Endothelial cell of umbilical vein (primary cell): ENCODE data around the gene SAMD4A. TPM values are rescaled to one million over a fixed set of nuclear protein-coding genes. Genes with fewer than 3 reads are reported as not detected.

ENCODE experiments used
- BruUV-seq: library from RNA; stranded (reverse); fragments of 400-500 nt; replicated peaks from 2 replicates; lab custom pipeline; 2021; lab: Mats Ljungman, UMichigan
- CTCF ChIA-PET: fragments of 300-600, 350-600 bp; sonication (Branson Sonifier 250); formaldehyde crosslinking; loops from one replicate; lab custom pipeline; 2021; ENCODE audit warnings: antibody characterized with exemption, inconsistent platforms; lab: Charles Lee
- POLR2A ChIA-PET: fragments of 300-600, 350-600 bp; sonication (Branson Sonifier 250); formaldehyde crosslinking; loops from one replicate; lab custom pipeline; 2021; ENCODE audit warnings: antibody characterized with exemption, inconsistent platforms; lab: Charles Lee
- DNase-seq: peaks from one replicate; pipeline ENCODE4 v3.0.0-alpha.2; 2011; ENCODE audit warnings: low read depth, low spot score
- FAIRE-seq: peaks from 2 replicates; lab custom pipeline; 2011; peaks lifted over from hg19 to GRCh38; lab: Jason Lieb, UNC
- H2AFZ ChIP-seq: 2 replicates; pipeline ENCODE4 v1.6.0; 2012; ENCODE audit warnings: low read depth, low read length, control low read depth, inconsistent platforms
- H3K27ac ChIP-seq: 2 replicates; pipeline ENCODE4 v1.5.1; 2011; ENCODE audit warnings: low read depth, mild to moderate bottlenecking, control low read depth, low read length, moderate library complexity; ENCODE audit not compliant: insufficient read depth
- H3K27me3 ChIP-seq, 2 experiments: 2 replicates each; pipeline versions ENCODE4 v1.6.0 to v1.6.1; 2011; ENCODE audit warnings: low read length in 2 of 2, mixed read lengths in 1 of 2; ENCODE audit not compliant: control insufficient read depth in 2 of 2, insufficient read depth in 2 of 2
- H3K36me3 ChIP-seq, 2 experiments: 2 replicates in 1 of 2; 3 replicates in 1 of 2; pipeline ENCODE4 v1.5.1; 2011; ENCODE audit warnings: low read length in 2 of 2, mild to moderate bottlenecking in 1 of 2, moderate library complexity in 1 of 2; ENCODE audit not compliant: control insufficient read depth in 2 of 2, insufficient read depth in 2 of 2; ENCODE audit errors: extremely low read depth in 1 of 2
- H3K4me1 ChIP-seq: 3 replicates; pipeline ENCODE4 v1.5.1; 2011; ENCODE audit warnings: mild to moderate bottlenecking, low read length; ENCODE audit not compliant: control insufficient read depth, insufficient read depth; ENCODE audit errors: extremely low read depth
- H3K4me2 ChIP-seq: 2 replicates; pipeline ENCODE4 v1.6.1; 2011; ENCODE audit warnings: low read length, control low read depth, mixed read lengths; ENCODE audit not compliant: insufficient read depth
- H3K4me3 ChIP-seq, 3 experiments: fragments of 200-600 bp in 1 of 3; sonication (generic), shearing (Covaris generic) in 1 of 3; replicated peaks in 1 of 3; 2 replicates each; pipeline ENCODE4 v1.5.1; 2011 to 2016; ENCODE audit warnings: control low read depth in 3 of 3, low read length in 3 of 3, mild to moderate bottlenecking in 2 of 3, inconsistent platforms in 1 of 3, low read depth in 1 of 3, moderate library complexity in 1 of 3; ENCODE audit not compliant: insufficient read depth in 1 of 3
- H3K79me2 ChIP-seq: 2 replicates; pipeline ENCODE4 v1.6.0; 2012; ENCODE audit warnings: low read length, inconsistent platforms; ENCODE audit not compliant: control insufficient read depth, insufficient read depth
- H3K9ac ChIP-seq: replicated peaks from 2 replicates; pipeline ENCODE3; 2011; ENCODE audit warnings: low read length, control low read depth; ENCODE audit not compliant: insufficient read depth; ENCODE audit errors: extremely low read depth
- H3K9me1 ChIP-seq: replicated peaks from 3 replicates; pipeline ENCODE4 v1.6.0; 2011; ENCODE audit warnings: mild to moderate bottlenecking, low read length; ENCODE audit not compliant: control insufficient read depth, insufficient read depth; ENCODE audit errors: extremely low read depth
- H3K9me3 ChIP-seq: replicated peaks from 2 replicates; pipeline ENCODE4 v1.5.1; 2012; ENCODE audit warnings: low read length, inconsistent platforms; ENCODE audit not compliant: control insufficient read depth, insufficient read depth
- H4K20me1 ChIP-seq: replicated peaks from 2 replicates; pipeline ENCODE3; 2011; ENCODE audit warnings: mild to moderate bottlenecking, low read length; ENCODE audit not compliant: control insufficient read depth, insufficient read depth; ENCODE audit errors: extremely low read depth
- EZH2 ChIP-seq: IDR thresholded peaks from 2 replicates; pipeline ENCODE4 v1.6.1; 2012; ENCODE audit warnings: borderline replicate concordance, low read depth, mild to moderate bottlenecking, moderate library complexity, low read length, inconsistent platforms; ENCODE audit not compliant: severe bottlenecking
- FOS ChIP-seq: IDR thresholded peaks from 2 replicates; pipeline ENCODE4 v1.6.1; 2011; ENCODE audit warnings: mild to moderate bottlenecking, low read length, moderate library complexity, borderline replicate concordance; ENCODE audit not compliant: insufficient read depth
- GATA2 ChIP-seq: IDR thresholded peaks from 2 replicates; pipeline ENCODE4 v1.7.0; 2011; ENCODE audit warnings: low read depth, mild to moderate bottlenecking, moderate library complexity, mixed read lengths, low read length; ENCODE audit not compliant: insufficient read length, insufficient read depth
- JUN ChIP-seq: IDR thresholded peaks from 2 replicates; pipeline ENCODE4 v1.6.1; 2011; ENCODE audit warnings: borderline replicate concordance, low read depth; ENCODE audit not compliant: insufficient read length, insufficient read depth
- MYC ChIP-seq: IDR thresholded peaks from one replicate; pipeline ENCODE4 v1.6.1; 2011; ENCODE audit warnings: mild to moderate bottlenecking, low read depth, low read length
- POLR2A ChIP-seq: IDR thresholded peaks from 2 replicates; pipeline ENCODE4 v1.6.1; 2012; ENCODE audit warnings: low read depth, mild to moderate bottlenecking, control low read depth, low read length
- POLR2AphosphoS5 ChIP-seq: IDR thresholded peaks from 2 replicates; pipeline ENCODE4 v1.6.1; 2012; ENCODE audit warnings: low read depth, mild to moderate bottlenecking, control low read depth, low read length, moderate library complexity; ENCODE audit not compliant: insufficient read depth
- dilution Hi-C: fragments of 300-500 bp; cut with MboI; formaldehyde crosslinking; loops from one replicate; pipeline ENCODE4 v1.15.0; 2019; ENCODE audit warnings: low sequenced_read_pairs; ENCODE audit not compliant: extremely low pct_ligation_motif_present
- intact Hi-C: fragments of 100-400 bp; cut with micrococcal nuclease; formaldehyde crosslinking; loops from one replicate; pipeline ENCODE4 v1.10.0; 2022
- polyA plus RNA-seq, 4 experiments: library from polyadenylated mRNA; depleted of rRNA in 3 of 4; stranded (reverse) in 3 of 4; unstranded in 1 of 4; fragments of >200 nt; gene quantifications; 2 replicates each; pipeline versions ENCODE4 v1.2.1 to v1.2.3, GENCODE V29; 2011 to 2012; ENCODE audit warnings: missing spikeins in 1 of 4
- total RNA-seq: library from RNA; stranded (reverse); gene quantifications from 2 replicates; pipeline ENCODE4 v1.2.3, GENCODE V29; 2021
- TF ChIP-seq, protein P1 (sequence below), 2 donors: IDR thresholded peaks; 1 replicate in 1 of 2; 2 replicates in 1 of 2; pipeline ENCODE4 v1.5.1; 2011; ENCODE audit warnings: low read length in 2 of 2, mild to moderate bottlenecking in 2 of 2, moderate library complexity in 2 of 2, control low read depth in 1 of 2, inconsistent platforms in 1 of 2, low read depth in 1 of 2; ENCODE audit not compliant: insufficient read depth in 1 of 2; ENCODE audit errors: extremely low read depth in 1 of 2
- TF ChIP-seq, protein P2 (sequence below): IDR thresholded peaks from 2 replicates; pipeline ENCODE4 v1.6.1; 2011; ENCODE audit not compliant: insufficient read depth, insufficient read length

SAMD4A gene
- total and polyA plus RNA-seq, 2 donors (not counting 3 experiments of a cell fraction or from before 2014, with no cell fraction given), result 37.7 to 95.3 TPM

DNA sequence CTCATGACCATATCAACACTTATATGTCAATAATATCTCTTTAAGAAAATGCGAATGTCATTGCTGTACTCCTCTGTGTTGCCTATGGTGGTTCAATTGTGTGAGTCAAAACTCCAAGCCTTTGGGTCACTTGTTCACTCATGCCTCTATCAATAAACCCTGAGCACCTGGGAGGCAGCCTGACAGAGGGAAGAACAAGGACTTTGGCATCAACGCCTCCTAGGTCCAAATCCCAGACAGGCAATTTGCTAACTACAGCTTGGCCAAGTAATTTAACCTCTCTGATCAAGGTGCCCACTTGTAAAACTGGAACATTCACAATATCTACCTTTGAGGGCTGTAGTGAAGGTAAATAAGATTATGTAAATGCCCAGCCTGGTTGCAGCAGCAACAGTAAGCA is 137.8 kb downstream of the SAMD4A start:
- BruUV-seq, result no TSS peak
- dilution Hi-C loops (no loop called here), intact Hi-C loops (no loop called here)
- Histone ChIP-seq H3K27ac (no peak overlapping the region), H3K4me2 (no peak overlapping the region), H3K9ac (no peak overlapping the region), H3K9me3 (no peaks in the 10 kb centered on the region), H3K4me1 (no peaks in the 10 kb centered on the region), H3K4me3 (no peak overlapping the region), H3K79me2 (peaks cover 30% of the 10 kb centered on the region), H2AFZ (no peak overlapping the region), H3K27me3 (no peaks in the 10 kb centered on the region), H4K20me1 (peaks cover 3% of the 10 kb centered on the region), H3K36me3 (peaks cover 0 to 9% of the 10 kb centered on the region in 2 experiments), H3K9me1 (no peaks in the 10 kb centered on the region)
- DNase-seq (no peak), FAIRE-seq (no peak)
- CTCF ChIA-PET, result interaction anchor here (0.8 to 0.9 kb wide), 2 partner anchors 68 to 141 kb away, joined by 3 read pairs; no protein-coding TSS in a partner anchor
- POLR2A ChIA-PET, result no interaction called here
- TF ChIP-seq MYC, result no peak
- TF ChIP-seq, protein P1, sequence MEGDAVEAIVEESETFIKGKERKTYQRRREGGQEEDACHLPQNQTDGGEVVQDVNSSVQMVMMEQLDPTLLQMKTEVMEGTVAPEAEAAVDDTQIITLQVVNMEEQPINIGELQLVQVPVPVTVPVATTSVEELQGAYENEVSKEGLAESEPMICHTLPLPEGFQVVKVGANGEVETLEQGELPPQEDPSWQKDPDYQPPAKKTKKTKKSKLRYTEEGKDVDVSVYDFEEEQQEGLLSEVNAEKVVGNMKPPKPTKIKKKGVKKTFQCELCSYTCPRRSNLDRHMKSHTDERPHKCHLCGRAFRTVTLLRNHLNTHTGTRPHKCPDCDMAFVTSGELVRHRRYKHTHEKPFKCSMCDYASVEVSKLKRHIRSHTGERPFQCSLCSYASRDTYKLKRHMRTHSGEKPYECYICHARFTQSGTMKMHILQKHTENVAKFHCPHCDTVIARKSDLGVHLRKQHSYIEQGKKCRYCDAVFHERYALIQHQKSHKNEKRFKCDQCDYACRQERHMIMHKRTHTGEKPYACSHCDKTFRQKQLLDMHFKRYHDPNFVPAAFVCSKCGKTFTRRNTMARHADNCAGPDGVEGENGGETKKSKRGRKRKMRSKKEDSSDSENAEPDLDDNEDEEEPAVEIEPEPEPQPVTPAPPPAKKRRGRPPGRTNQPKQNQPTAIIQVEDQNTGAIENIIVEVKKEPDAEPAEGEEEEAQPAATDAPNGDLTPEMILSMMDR (IDR thresholded peaks at IDR 0.05; ENCODE audit: extremely low read depth in 1 of 2, insufficient read depth in 1 of 2, low read depth in 1 of 2, low read length in 2 of 2), result no peak
- no peak for TF ChIP-seq POLR2A
- TF ChIP-seq EZH2, result no peak
- TF ChIP-seq FOS, result no peak
- TF ChIP-seq, protein P2, sequence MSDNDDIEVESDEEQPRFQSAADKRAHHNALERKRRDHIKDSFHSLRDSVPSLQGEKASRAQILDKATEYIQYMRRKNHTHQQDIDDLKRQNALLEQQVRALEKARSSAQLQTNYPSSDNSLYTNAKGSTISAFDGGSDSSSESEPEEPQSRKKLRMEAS, result no peak
- TF ChIP-seq JUN, result no peak
- TF ChIP-seq POLR2AphosphoS5, result no peak
- TF ChIP-seq GATA2, result no peak
